Measurements from ENCODE around the gene DRAM2.

GRCh38 chr1:111162488-111162880 lies 22.6 kb upstream of the DRAM2 start:
- no peak for TF ChIP-seq EZH2 (IDR thresholded peaks at IDR 0.05; ENCODE audit: borderline replicate concordance, control insufficient read depth, low read depth, low read length)
- no peak for TF ChIP-seq MXI1 (IDR thresholded peaks at IDR 0.05; ENCODE audit: low read depth, low read length)
- TF ChIP-seq SP1 (IDR thresholded peaks at IDR 0.05; ENCODE audit: low read depth, low read length), result no peak
- TF ChIP-seq POLR2A (IDR thresholded peaks at IDR 0.05; ENCODE audit: low read depth, low read length), result no peak
- no peak for TF ChIP-seq ZNF274 (IDR thresholded peaks at IDR 0.05; ENCODE audit: insufficient read depth, insufficient read length)
- no peak for TF ChIP-seq BCLAF1 (IDR thresholded peaks at IDR 0.05)
- no peak for TF ChIP-seq SMC3 (IDR thresholded peaks at IDR 0.05; ENCODE audit: borderline replicate concordance, low read length)
- no peak for TF ChIP-seq CREM (IDR thresholded peaks at IDR 0.05; ENCODE audit: low read depth)
- TF ChIP-seq TBL1XR1 (IDR thresholded peaks at IDR 0.05; ENCODE audit: low read depth, low read length), result no peak
- TF ChIP-seq RFX5 (IDR thresholded peaks at IDR 0.05; ENCODE audit: low read depth, low read length), result no peak
- TF ChIP-seq GABPA (IDR thresholded peaks at IDR 0.05; ENCODE audit: low read depth), result no peak
- no peak for TF ChIP-seq FOS (IDR thresholded peaks at IDR 0.05; ENCODE audit: borderline replicate concordance, extremely low read depth, insufficient read length)
- no peak for TF ChIP-seq CREB1 (IDR thresholded peaks at IDR 0.05; ENCODE audit: low read depth)
- TF ChIP-seq CTCF (IDR thresholded peaks at IDR 0.05 in 2 of 3, conservative IDR thresholded peaks at IDR 0.05 in 1 of 3; ENCODE audit: control insufficient read depth in 2 of 3, extremely low read depth in 1 of 3, insufficient read depth in 1 of 3, low read depth in 3 of 3, low read length in 3 of 3), result no peak
